ENCODE results near the gene BLM.

Gene BLM

DNA sequence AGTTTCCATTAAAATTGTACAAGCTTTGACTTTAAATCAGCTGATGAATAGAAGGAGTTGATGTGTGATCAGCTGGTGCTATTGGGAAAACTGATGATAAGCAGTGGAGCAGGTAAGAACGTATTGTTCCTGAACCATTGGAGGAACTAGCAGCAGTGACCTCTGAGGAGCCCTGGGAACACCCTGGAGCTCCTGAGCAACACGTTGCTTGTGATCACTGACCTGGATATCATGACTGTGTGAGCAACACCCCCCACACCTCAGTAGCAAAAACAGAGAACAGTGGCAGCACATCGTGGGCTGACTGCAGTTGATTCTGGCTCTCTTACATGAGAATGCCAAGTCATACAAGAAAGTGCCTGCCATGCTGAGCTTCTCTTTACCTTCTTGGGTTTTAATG, 72.9 kb downstream of the BLM start:
- no peak for DNase-seq (ENCODE audit: low read depth)

GRCh38 chr15:90790561-90790960, 73.4 kb downstream of the BLM start:
- no peak for DNase-seq (ENCODE audit: low read depth)

GRCh38 chr15:90794538-90794937, 77.4 kb downstream of the BLM start:
- no peak for DNase-seq (ENCODE audit: low read depth)

DNA sequence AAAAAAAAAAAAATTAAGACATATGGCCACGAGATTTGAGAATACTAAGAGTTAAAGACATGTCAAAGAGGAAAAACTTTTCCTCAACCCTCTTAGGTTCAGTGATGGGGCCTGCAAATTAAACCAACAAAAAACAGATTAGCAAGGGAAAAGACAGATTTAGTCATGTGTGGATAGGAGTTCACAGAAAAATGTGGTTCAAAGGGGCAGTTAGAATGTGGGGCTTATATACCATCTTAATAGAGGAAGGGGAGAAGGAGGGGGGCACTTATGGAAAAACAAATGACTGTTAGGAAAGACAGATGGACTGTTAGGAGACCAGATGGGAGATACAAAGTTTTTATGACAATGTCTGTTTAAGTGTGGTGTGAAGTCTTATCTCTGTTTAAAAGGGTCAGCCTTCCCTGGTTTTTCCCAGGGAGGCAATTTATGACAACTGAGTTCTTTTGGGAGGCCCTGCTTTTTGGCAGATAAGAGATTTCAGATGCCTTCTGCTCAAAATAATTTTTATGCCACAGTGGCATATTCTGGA, 82.6 kb downstream of the BLM start:
- DNase-seq (ENCODE audit: low read depth): no peak

DNA sequence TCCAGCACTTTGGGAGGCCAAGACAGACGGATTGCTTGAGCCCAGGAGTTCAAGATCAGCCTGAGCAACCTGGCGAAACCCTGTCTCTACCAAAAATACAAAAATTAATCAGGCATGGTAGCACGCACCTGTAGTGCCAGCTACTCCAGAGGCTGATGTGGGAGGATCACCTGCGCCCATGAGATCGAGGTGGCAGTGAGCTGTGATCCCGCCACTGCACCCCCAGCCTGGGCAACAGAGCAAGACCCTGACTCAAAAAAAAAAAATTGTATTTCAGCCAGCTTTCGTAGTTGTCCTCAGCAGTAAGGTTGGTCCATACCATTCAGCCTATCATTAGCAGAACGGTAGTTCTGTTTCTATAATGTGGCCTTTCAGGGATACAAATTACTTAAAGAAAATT, 84.7 kb downstream of the BLM start:
- no peak for DNase-seq (ENCODE audit: low read depth)

DNA sequence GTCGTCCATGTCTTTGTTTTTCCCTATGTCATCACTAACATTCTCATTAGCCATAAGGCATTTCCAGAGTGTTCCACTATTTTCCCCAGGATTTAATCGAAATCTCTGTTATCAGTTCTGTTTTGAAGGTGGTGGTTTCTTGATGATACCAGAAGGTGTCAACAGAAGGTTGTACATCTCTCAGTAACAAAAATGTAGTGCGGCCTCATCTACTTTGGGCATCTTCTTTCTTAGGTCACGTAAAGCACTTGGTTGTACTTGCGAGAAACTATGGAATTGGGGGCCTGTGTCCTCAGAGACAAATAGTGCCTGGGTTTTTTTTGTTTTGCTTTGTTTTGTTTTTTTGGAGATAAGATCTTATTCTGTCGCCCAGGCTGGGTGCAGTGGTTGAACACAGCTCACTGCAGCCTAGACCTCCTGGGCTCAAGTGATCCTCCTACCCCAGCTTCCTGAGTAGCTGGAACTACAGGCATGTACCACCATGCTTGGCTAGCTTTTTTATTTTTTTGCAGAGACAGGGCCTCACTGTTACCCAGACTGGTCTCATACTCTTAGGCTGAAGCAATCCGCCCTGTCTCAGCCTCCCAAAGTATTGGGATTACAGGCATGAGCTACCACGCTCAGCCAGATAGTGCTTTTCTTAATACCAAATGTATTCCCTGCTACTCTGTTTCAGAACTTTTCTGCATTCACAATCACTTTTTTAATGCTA, 90.1 kb downstream of the BLM start:
- no peak for DNase-seq (ENCODE audit: low read depth)

DNA sequence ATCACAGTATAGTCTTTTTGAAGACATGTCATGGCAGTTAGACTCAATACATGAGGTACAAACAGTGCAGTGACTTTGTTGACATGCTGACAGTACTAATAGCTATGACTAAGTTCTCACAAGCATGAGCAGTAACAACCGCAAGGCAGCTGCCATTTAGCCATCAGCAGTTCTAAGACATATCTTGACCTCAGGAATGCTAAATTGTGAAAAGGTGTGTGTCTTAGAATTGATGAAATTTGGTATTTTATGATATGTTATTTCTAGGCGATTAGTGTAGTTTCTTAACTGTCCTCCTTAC, 90.6 kb downstream of the BLM start:
- DNase-seq (ENCODE audit: low read depth): no peak

DNA sequence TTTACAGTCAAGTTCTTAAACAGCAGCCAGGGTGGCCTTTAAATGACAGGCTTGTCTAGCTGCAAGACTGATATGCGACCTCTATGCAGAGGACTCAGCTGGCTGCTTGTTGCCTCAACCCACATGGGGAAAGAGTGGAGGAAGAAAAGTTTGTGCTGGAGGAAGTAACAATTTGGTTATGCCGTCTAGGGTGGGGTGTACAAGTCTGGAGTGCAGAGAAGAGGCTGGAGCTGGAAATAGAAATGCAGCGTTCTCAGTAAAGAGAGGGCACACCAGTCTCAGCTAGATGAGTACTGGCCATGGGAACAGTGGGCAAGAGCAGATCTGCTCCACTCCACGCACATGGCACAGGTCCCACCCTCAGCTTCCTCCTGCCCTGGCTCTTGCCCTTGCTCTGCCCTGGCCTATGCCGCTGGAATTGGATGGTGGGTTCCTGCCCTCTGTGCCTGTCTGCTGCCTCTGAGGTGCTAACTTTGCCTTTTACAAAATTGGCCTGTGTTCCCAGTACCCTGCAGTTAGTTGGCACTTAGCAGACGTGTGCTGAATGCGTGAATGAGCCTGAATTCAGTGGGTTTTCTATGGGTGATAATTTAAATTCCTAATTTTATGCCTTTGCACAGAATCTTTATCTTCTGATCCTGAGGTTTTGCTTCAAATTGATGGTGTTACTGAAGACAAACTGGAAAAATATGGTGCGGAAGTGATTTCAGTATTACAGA, 91.5 kb downstream of the BLM start:
- no peak for DNase-seq (ENCODE audit: low read depth)

DNA sequence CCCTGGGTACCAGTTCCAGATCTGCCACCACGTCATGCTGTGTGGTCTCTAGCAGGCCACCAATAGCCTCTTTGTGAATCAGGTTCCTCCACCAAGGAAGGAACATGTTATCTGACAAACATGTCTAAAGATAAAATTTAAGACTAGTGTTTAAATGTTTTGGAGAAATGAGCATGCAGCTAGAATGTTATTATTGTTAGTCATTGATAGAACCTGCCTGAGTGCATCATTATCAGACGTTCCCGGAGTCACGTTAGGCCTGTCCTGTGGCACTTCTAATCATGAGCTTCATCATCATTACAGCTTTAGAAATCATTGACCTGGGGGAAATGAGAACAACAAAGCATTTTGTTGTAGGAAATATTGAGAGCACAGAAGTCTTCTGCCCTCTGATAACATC, 92.4 kb downstream of the BLM start:
- DNase-seq (ENCODE audit: low read depth): no peak

DNA sequence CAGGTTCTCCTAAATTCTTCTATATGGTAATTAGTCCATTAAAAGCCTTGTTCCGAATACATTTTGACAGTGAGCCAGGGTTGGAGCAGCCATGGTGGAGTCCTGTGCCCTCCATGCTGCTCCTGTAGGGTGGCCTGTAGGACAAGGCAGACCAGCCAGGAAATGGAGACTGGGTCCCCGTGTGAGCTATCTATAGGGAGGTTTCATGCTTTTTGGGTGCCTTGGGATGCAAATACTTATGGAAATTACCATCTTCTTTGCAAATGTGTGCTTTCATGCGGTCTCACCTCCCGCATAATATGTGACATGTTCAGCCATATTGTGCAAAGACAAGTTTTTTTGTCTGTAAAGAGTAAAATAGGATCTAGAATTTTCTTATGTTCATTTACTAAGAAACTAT, 93.2 kb downstream of the BLM start:
- no peak for DNase-seq (ENCODE audit: low read depth)

DNA sequence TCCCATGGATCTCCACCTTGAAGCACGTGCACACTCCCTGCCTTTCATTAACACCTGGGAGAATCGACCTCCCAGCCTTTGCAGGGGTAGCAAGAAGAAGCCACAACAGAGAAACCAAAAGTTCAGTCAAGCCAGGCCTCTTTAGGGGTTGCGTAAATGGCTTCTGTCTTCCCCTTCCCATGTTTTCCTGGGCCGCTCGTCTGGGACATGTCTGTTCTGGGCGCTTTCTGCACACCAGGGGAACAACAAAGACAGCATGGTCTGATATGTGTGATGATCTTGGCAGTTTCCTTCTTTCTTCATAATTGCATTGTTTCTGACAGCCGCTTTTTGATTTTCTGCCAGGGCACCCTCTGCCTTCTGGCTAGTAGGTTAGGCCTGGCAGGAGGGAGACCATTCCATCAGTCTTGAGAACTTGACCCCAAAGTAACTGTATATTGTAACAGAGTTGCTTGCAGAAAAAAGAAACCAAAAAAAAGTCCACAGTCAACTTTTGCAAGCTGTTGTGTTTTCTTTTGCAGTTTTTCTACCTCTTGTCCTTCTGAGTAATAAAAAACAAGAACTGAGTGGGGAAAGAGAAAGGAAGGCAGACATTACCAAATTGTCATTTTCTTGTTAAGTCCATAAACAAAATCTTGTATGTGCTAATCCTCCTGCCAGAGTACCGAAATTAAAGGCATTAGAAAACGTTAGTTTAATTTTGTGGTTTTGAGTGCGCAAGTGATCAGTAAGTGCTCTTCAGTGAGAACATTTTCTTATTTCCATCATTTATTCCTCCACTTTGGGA, 95.2 kb downstream of the BLM start:
- DNase-seq (ENCODE audit: low read depth): no peak

- DNase-seq (ENCODE audit: low read depth): no peak
These were observed 95.8 kb downstream of the BLM start for GRCh38 chr15:90812958-90813265.

DNA sequence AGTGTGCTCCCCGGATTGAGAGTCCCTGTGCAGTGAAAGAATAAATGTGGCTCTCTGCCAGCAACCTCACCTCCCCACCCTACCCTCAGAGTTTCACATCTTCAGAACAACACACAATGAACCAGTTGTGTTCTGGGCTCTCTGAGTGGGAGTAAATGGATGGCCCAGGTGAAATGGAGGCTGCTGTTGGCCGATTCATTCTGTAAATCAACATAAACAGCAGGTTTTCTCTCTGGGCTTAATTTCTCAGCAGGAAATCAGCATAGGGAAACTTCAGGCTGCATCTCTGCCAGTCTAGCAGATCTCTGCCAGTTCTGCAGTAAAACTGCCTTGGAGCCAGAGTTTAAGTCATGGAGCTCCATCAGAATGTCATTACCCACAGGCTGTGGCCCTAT, 96.6 kb downstream of the BLM start:
- DNase-seq (ENCODE audit: low read depth): no peak

GRCh38 chr15:90814191-90814821, 97.2 kb downstream of the BLM start:
- DNase-seq (ENCODE audit: low read depth): no peak

GRCh38 chr15:90816401-90817116, 99.4 kb downstream of the BLM start:
- DNase-seq (ENCODE audit: low read depth): no peak

- DNase-seq (ENCODE audit: low read depth): no peak
These were observed 100.2 kb downstream of the BLM start for GRCh38 chr15:90817117-90818057.

DNA sequence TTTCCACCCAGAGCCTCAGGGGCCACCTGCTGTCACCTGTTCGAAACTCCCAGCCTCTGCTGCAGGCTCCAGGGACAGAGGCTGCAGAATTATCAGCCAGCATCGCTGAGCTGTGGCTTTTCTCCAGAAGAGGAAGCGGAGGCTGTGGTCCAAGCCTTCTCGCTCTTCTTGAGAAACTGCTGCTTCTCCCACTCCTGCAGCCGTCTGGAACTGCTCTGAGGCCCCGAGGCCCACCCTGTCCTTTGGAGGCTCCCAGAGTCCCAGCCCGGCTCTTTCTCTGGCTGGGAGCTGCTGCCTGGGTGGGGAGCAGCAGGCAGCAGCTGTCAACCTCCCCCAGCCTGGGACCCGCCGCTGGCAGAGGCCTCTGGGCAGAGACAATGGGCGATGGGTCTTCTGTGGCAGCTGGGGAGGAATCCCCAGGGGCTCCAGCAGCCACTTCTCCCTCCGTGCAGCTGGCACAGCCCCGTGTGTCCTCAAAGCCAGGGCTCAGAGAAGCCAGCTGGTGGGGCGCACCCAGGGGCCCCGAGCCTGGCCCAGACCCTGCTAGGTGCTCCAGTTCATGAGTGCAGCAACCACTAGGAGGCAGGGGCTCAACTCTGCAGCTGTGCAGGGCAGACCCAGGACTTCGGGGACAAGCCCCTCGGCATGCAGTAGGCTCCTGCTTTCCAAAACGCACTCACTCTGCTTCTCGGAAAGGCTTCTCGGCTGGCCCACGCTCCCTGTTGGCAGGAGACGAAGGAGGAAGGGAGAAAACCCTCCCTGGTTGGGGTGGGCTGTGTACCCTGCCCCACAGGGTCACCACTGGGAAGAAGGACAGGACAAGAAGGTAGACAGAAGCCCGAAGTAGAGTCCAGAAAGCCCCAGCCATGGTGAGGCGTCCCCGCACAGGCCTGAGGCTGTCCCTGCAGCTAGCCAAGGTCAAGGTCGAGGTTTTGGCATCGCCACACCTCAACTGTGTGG, 101.4 kb downstream of the BLM start:
- no peak for DNase-seq (ENCODE audit: low read depth)

DNA sequence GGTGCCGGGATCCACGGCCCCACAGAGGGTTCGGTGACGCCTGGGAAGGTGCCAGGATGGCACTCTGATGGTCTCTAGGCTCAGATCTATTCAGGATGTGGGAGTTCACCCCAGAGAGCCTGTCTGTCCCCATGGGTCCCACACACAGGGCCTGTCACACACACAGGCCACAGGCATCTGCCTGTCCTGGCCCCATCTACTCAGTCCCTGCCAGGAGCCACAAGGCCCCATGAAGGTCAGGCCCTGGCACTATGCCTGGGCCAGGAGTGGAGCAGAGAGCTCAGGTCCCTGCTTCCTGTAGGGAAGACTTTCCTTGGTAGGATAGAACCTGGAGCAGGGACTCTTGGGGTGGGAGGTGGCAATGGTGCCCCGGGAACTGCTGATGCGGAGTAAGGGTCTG, 102.2 kb downstream of the BLM start:
- no peak for DNase-seq (ENCODE audit: low read depth)

DNA sequence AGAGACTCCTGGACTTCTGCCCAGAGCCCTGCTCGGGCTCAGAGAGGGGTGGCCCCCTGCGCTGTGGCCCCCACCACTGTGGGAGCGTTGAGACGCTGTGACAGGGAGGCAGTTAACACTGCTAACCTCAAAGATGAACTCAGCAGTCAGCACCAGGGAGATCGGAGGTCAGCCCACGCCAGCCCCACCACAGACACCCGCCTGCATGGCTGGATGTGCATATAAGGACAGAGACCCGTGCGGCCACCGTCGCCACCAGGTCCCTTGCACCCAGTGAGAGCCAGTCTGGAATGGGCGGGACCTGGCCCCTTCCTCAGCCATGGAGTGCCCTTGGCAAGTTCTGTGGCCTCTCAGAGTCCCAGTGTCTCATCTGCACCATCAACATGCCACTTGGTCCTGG, 102.7 kb downstream of the BLM start:
- DNase-seq (ENCODE audit: low read depth): no peak

GRCh38 chr15:90820481-90820880, 103.3 kb downstream of the BLM start:
- DNase-seq (ENCODE audit: low read depth): no peak
